GM21576 (cell line): ENCODE measurements around the gene TCF15.
A peak's percentile ranks its signal among the peaks of the same experiment; 100 is the strongest.

Experiments
- ATAC-seq: cut with Tn5 transposase; IDR thresholded peaks from one replicate; pipeline ENCODE4 v1.9.1; 2021; ENCODE audit warnings: mild to moderate bottlenecking, moderate library complexity; ENCODE audit not compliant: unreplicated experiment

The TCF15 gene

GRCh38 chr20:615514-615913, 5.4 kb upstream of the TCF15 start:
- no peak for ATAC-seq

- ATAC-seq = no peak
Observed at GRCh38 chr20:611843-612185, 1.7 kb upstream of the TCF15 start.

DNA sequence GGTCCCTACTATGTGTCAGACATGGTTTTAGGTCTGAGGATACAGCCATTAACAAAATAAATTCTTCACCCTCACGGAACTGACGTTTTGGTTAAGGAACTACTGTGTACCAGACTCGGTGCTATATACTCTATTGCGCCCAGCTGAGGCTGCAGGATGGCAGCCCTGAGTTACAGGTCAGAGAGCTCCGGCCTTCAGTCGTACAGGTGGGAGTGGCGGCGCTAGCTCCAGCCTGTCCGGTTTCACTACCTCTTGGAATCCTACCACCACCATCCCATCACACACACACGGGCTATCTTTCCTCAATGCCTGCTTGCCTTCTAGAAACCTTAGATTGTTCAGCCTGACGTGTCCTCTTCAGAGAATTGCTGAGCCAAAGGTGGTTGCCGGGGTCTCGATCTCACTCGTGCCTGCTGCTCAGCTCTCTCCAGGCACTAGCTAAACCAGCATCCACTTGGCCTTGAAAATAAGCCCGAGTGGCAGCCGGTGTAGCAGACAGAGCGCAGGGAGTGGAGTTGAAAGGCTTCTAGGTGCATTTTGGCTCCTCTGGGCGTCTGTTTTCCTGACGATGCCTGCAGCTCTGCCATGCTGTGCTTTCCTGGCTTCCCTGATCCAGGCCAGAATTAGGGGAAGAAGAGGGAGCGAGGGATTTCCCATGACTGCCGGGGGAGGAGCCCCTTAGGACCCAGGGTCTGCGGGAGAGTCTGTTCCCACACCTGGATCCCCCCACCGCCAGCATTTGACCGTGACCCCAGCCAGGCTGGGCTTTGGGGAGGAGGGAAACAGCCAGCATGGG, 1.1 kb upstream of the TCF15 start:
- ATAC-seq = no peak

DNA sequence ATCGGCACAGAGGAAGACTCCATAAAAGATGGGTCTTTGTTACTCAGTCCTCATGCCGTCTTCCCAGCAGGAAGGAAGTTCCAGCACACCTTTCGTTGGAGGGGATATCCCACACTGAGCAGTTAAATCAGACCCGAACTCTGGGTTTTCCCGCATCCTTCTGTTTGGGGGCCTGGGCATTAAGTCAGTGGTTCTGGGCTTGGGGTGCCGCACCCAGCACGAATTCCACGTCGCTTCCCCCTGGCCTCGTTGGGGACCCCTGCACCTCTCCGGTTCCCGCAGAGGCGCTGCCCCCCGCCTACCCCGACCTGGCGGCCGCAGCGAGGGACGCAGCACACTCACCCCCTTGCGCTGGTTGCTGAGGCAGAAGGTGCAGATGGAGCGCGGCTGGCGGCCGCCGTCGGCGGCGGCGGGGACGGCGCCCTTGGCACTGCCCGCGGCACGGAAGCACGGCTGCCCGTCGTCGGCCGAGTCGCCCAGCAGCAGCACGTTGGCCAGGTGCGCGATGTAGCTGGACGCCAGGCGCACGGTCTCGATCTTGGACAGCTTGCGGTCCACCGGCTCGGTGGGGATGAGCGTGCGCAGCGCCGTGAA, 641 bp downstream of the TCF15 start:
- ATAC-seq = no peak

DNA sequence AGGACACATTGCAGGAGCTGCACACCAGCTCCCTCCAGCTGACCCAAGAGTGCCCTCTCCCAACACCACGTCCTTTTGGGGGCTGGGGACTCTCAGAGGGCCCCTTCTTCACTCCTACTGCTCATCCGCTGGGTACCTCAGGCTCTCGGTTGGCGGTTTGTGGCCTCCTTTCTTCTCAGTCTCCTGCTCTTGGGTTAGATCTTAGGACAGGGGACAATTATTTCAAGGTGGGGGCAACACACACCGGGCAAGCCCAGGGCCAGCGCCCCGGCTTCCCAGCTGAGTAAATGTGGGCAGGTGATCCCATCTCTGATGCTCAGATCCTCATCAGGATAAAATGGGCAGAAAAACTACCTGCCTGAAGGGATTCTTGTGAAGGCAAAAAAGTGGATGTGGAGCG, 1.1 kb downstream of the TCF15 start:
- no peak for ATAC-seq

DNA sequence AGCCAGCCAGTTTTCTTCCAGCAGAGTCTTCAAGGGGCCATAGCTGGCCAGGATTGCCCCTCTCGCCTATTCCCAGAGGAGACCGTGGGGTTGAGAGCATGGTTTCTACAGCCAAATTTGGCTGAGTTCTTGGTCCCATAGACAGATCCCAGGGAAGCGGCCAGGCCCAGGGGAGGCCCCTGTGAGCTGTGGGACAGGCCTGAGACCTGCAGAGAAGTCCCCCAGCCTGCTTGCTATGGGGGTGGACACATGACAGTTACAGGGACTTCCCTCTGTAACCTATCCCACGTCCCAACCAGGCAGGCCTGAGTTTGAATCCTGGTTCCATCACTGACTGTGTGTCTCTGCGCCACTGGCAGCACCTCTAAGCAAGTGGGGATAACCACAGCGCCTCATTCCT, 2.6 kb downstream of the TCF15 start:
- no peak for ATAC-seq

GRCh38 chr20:605237-605636, 4.9 kb downstream of the TCF15 start:
- no peak for ATAC-seq

GRCh38 chr20:603116-603640, 6.9 kb downstream of the TCF15 start:
- no peak for ATAC-seq

- no peak for ATAC-seq
Observed at GRCh38 chr20:602111-602970, 7.8 kb downstream of the TCF15 start.

- ATAC-seq = no peak
Observed at GRCh38 chr20:600736-601135, 9.4 kb downstream of the TCF15 start.

GRCh38 chr20:600141-600540, 10.0 kb downstream of the TCF15 start:
- ATAC-seq = no peak

DNA sequence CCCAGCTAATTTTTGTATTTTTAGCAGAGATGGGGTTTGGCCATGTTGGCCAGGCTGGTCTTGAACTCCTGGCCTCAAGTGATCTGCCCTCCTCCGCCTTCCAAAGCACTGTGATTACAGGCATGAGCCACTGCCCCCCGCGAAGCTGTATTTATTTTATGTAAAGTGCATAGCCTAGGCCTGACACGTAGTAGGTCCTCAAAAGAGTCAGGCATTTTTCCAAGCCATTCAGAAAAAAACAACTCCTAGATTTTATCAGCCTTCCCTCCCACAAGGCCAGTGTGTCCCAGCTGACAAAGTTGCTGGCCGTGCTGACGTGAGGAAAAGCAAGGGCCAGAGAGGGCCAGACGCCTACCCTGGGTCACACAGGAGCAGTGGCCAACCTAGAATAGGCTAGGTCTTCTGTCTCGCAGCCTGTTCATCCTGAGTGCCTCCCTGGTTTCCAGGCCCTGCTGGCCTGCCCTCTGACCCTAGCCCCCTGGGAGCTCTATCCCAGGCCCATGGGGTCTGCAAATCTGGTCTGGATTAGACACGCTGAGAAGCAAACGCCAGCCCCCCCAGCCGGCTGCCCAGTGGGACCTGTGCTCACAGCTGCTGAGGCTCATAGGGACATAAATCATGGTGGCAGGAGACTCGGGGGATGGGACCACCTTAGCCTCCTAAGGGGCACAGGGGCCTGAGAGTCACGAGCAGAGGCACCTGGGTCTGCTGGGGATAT, 11.8 kb downstream of the TCF15 start:
- no peak for ATAC-seq

- no peak for ATAC-seq
Observed at GRCh38 chr20:597560-597959, 12.5 kb downstream of the TCF15 start.

DNA sequence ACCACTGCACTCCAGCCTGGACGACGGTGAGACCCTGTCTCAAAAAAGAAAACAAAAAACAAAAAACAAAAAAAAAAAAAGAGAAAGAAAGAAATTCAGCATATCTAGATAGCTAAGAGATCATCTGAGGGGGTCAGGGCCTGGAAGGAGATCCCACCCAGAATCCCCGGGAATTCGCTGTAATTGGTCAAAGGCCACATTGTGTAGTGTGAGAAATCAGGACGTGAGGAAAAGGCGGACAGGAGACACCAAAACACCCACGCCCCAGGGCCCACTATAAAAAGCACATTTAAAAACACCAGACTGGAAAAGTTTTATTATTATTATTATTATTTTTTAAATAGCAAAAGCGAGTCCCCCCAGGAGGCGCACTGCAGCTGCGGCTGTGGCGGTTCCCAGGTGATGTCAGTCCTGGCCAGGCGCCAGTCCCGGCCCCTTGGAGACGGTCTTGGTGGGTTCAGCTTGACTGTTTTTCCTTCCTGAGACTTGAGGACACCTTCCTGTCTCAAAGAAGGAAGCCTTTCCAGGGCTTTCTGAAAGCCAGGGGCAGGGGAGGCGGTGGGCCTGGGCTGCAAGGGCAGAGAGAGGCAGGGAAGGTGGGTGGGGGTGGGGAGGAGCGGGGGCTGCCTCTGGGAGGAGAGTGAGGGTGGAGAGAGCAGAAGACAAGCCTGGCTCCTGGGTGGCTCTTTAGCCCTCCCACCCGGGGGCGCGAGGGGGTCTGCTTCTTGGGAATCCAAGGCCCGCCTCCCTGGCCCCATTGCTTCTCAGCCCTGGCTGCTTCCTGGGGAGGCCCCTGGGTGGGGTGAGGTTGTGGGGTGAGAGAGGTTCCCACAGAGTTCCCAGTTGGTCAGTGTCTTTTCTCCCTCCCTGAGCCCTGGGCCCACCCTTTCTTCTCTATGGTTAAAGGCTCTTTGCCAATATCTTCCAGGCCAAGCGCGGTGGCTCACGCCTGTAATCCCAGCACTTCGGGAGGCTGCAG, 14.5 kb downstream of the TCF15 start:
- ATAC-seq = no peak

DNA sequence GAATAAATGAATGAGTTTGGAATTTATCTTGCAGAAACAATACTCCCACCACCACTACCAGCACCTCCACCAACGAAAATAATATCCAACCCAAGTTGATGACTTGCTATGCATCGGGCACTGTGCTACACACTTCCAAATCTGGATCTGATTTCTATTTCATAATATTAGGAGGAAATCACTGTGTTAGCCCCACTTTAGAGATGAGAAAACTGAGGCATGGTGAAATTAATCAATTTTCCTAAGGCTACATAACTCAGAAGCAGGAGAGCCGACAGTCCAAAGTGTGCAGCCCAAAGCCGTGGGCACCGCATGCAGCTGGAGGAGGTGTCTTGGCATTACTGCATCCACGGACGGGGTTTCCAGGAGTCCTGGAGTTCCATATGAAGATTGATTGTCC, 17.6 kb downstream of the TCF15 start:
- ATAC-seq = no peak

DNA sequence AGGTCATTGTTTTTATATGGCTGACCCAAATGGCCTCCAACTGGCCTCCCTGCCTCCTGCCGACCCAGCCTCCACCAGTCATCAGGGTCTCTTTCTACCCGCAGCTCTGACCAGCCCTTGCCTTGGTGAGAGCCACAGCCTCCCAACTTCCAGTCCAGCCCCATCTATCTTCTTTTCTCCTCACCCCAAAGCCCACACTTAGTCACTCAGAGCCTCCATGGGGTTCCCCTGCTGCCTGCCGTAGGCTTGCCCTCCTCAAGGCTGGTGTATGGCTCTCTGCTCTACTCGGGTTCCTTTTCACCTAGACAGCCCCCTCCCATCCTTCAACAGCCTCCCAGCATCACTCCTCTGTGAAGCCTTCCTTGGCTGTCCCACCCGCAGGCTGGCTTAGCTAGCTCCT, 18.2 kb downstream of the TCF15 start:
- no peak for ATAC-seq

- peak; percentile 86 for ATAC-seq
Observed at GRCh38 chr20:588932-589672, 21.0 kb downstream of the TCF15 start.

DNA sequence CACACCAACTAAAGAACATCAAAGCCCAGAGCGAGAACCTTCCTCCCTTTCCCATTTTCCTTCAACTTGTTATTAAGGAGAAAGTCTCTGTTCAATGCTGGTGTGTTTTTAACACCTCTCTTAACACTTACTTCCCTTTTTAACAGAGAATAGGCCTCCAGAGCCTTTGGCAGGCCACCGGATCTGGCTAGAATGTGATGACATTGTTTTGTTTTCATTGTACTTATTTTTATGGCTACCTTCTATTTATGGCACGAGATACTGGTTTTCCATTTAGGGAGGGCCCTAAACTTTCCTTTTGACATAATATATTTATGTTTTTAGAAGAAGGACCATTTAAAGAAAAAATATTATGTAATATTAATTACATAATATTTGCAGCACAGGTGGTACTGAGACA, 21.6 kb downstream of the TCF15 start:
- ATAC-seq = no peak

DNA sequence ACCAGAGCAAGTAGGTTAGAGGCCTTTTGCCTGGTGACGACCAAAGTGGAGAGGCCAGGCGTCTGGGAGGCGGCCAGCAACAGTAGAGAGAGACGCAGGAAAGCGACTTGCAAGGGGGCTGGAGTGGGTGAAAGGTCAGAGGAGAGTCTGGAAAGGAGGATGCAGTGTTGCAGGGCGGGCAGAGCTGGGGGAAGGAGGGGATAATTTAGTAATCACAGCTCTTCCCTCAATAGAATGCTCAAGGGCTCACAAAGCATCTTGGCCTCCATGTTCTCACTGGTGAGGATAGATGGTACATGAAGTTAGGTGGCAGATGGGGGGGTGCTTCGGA, 25.2 kb downstream of the TCF15 start:
- no peak for ATAC-seq
